ENCODE measurements around the gene CDH26.

DNA sequence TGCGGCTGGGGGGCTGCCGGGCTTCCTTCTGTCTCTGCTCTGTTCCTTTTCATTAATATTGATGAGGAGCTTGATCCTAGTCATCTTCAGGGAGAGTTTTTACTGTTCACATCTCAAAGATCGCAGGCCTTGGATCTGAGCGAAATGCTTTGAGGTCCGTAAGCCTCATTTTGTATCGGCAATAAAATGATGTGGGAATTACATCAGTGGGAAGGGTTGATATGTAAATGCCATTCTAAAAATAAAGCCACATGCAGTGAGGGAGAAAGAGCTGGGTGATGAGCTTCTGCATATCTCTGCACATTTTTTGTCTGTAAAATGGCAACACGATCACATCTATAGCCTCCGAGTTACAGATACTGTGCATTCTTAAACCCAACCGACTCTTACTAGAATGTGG is 24.9 kb downstream of the CDH26 start:
- TF ChIP-seq, protein P1, sequence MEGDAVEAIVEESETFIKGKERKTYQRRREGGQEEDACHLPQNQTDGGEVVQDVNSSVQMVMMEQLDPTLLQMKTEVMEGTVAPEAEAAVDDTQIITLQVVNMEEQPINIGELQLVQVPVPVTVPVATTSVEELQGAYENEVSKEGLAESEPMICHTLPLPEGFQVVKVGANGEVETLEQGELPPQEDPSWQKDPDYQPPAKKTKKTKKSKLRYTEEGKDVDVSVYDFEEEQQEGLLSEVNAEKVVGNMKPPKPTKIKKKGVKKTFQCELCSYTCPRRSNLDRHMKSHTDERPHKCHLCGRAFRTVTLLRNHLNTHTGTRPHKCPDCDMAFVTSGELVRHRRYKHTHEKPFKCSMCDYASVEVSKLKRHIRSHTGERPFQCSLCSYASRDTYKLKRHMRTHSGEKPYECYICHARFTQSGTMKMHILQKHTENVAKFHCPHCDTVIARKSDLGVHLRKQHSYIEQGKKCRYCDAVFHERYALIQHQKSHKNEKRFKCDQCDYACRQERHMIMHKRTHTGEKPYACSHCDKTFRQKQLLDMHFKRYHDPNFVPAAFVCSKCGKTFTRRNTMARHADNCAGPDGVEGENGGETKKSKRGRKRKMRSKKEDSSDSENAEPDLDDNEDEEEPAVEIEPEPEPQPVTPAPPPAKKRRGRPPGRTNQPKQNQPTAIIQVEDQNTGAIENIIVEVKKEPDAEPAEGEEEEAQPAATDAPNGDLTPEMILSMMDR (IDR thresholded peaks at IDR 0.05), result no peak
- TF ChIP-seq EP300 (IDR thresholded peaks at IDR 0.05) (no peak), POLR2A (IDR thresholded peaks at IDR 0.05) (no peak)

Measured in ovary (tissue), 3 donors.